Ovary (tissue), 3 donors: ENCODE measurements around the gene GNG7.
"Not testable (repeated sequence)": the region's sequence is repeated elsewhere in the genome, so short reads cannot be mapped to it uniquely, and the experiment has no call there.

Experiments used
- CTCF ChIP-seq, 3 donors: fragments of 450-650 bp in 2 of 3; fragments of 200-600 bp in 1 of 3; IDR thresholded peaks; one replicate each; pipeline versions ENCODE4 v1.5.1 to v1.8.0; 2016 to 2022; ENCODE audit warnings: antibody characterized with exemption in 3 of 3, mild to moderate bottlenecking in 1 of 3
- POLR2A ChIP-seq: fragments of 450-650 bp; IDR thresholded peaks from one replicate; pipeline ENCODE4 v1.6.1; 2017; ENCODE audit warnings: antibody characterized with exemption, mild to moderate bottlenecking, moderate library complexity
- donor health status: DM: no; HTN: no; CAD: no.

GRCh38 chr19:2545416-2546127, 156.9 kb downstream of the GNG7 start:
- not testable (repeated sequence) for TF ChIP-seq POLR2A; CTCF (IDR thresholded peaks at IDR 0.05)
